Osteocyte (in vitro differentiated cells): Measurements from ENCODE around the gene DIPK1C. TPM values are rescaled to one million over a fixed set of nuclear protein-coding genes. Genes with fewer than 3 reads are reported as not detected.
A peak's percentile ranks its signal among the peaks of the same experiment; 100 is the strongest.

Experiments
- DNase-seq: peaks from one replicate; pipeline ENCODE4 v3.0.0; 2021; ENCODE audit warnings: mixed read lengths; ENCODE audit not compliant: unreplicated experiment; ENCODE audit errors: extremely low spot score
- H3K27ac Mint-ChIP-seq: one replicate; pipeline ENCODE4 v1.8.0; 2021; ENCODE audit warnings: mild to moderate bottlenecking, mixed read lengths; ENCODE audit not compliant: unreplicated experiment
- H3K27me3 Mint-ChIP-seq: one replicate; pipeline ENCODE4 v1.8.0; 2021; ENCODE audit warnings: mixed read lengths; ENCODE audit not compliant: unreplicated experiment
- H3K36me3 Mint-ChIP-seq: one replicate; pipeline ENCODE4 v1.8.0; 2021; ENCODE audit warnings: mixed read lengths; ENCODE audit not compliant: unreplicated experiment
- H3K4me1 Mint-ChIP-seq: one replicate; pipeline ENCODE4 v1.8.0; 2021; ENCODE audit warnings: mixed read lengths; ENCODE audit not compliant: unreplicated experiment
- H3K4me3 Mint-ChIP-seq: one replicate; pipeline ENCODE4 v1.8.0; 2021; ENCODE audit warnings: mild to moderate bottlenecking, moderate library complexity, mixed read lengths; ENCODE audit not compliant: unreplicated experiment
- H3K9me3 Mint-ChIP-seq: one replicate; pipeline ENCODE4 v1.8.0; 2021; ENCODE audit warnings: mixed read lengths; ENCODE audit not compliant: unreplicated experiment
- total RNA-seq: library from RNA; stranded (reverse); gene quantifications from 2 replicates; pipeline ENCODE4 v1.2.1, GENCODE V29; 2021
- TF ChIP-seq, protein P1 (sequence below): fragments of 200-600 bp; sonication (generic); IDR thresholded peaks from 2 replicates; pipeline ENCODE4 v1.5.0; 2021; ENCODE audit warnings: antibody characterized with exemption, mild to moderate bottlenecking, moderate library complexity

The DIPK1C gene
- total RNA-seq, 1 donor from 2014 or later = not detected

DNA sequence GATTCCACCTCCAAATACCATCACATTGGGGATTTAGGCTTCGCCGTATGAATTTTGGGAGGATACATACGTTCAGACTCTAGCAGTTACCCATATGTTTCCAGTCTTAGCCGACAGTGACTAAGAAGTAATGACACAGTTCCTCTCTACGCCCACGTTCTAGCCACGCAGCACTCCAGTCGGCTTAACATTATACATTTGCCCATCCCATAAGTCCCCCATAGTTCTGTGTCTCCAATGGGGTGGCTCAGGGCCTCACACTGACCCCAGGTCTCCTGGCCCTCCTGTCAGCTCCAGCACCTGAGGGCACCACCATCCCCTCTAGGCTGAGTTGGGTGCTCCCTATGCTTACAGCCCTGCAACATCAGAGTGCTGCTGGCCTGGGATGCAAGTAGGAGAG, 20.7 kb upstream of the DIPK1C start:
- Mint-ChIP-seq H3K4me1 (no peaks in the 10 kb centered on the region), H3K36me3 (no peaks in the 10 kb centered on the region), H3K4me3 (no peak overlapping the region), H3K9me3 (no peaks in the 10 kb centered on the region), H3K27ac (no peak overlapping the region), H3K27me3 (peaks cover 5% of the 10 kb centered on the region)
- no peak for DNase-seq
- TF ChIP-seq, protein P1, sequence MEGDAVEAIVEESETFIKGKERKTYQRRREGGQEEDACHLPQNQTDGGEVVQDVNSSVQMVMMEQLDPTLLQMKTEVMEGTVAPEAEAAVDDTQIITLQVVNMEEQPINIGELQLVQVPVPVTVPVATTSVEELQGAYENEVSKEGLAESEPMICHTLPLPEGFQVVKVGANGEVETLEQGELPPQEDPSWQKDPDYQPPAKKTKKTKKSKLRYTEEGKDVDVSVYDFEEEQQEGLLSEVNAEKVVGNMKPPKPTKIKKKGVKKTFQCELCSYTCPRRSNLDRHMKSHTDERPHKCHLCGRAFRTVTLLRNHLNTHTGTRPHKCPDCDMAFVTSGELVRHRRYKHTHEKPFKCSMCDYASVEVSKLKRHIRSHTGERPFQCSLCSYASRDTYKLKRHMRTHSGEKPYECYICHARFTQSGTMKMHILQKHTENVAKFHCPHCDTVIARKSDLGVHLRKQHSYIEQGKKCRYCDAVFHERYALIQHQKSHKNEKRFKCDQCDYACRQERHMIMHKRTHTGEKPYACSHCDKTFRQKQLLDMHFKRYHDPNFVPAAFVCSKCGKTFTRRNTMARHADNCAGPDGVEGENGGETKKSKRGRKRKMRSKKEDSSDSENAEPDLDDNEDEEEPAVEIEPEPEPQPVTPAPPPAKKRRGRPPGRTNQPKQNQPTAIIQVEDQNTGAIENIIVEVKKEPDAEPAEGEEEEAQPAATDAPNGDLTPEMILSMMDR = no peak

DNA sequence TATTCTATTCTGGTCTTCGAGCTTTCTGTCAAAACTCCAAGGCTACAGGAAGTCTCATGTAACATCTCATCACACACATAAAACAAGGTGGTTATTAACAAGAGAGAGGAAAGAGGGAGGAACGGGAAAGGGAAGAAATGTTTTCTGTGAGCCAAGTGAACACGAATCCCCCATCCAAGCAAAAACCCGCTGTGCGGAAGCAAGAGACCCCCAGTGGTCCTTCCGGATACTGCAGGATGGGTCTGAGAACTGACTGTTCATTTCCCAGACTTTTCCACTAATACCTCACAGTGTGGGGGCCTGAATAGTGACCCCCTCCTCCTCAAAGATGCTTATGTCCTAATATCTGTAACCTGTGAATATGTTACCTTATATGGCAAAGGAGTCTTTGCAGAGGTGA, 19.0 kb upstream of the DIPK1C start:
- Mint-ChIP-seq H3K27me3 (no peaks in the 10 kb centered on the region), H3K4me1 (no peaks in the 10 kb centered on the region), H3K27ac (no peak overlapping the region), H3K4me3 (no peak overlapping the region), H3K9me3 (no peaks in the 10 kb centered on the region), H3K36me3 (no peaks in the 10 kb centered on the region)
- TF ChIP-seq, protein P1 = peak; percentile 58
- DNase-seq = peak; percentile 73

- no peaks in the 10 kb centered on the region for H3K36me3 Mint-ChIP-seq
- H3K4me3 Mint-ChIP-seq = no peak overlapping the region
- H3K4me1 Mint-ChIP-seq = no peaks in the 10 kb centered on the region
- peak; percentile 25 for DNase-seq
- TF ChIP-seq, protein P1 = no peak
- peaks cover 5% of the 10 kb centered on the region for H3K27me3 Mint-ChIP-seq
- peaks cover 3% of the 10 kb centered on the region for H3K9me3 Mint-ChIP-seq
- H3K27ac Mint-ChIP-seq = no peak overlapping the region
Observed at GRCh38 chr18:74473976-74474640, 17.0 kb upstream of the DIPK1C start.

DNA sequence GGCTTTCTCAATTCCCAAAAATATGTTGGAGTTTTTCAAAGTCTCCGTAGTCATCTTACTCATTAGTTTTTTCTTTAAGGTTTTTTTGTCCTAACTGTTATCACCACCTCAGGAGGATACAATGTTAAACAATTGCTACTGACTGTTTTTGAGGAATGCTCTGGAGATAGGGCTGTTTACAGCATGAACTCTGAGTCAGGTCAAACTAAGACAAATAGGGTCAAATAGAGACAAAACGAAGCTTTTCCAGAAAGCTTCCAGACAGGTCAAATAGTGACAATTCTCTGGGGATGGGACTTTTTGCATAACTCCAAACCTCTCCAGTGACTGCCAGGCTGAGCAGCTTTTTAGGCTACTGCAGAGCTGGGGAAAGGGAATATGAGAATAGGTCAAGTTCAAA, 15.2 kb upstream of the DIPK1C start:
- Mint-ChIP-seq H3K9me3 (peaks cover 3% of the 10 kb centered on the region), H3K27ac (no peak overlapping the region), H3K36me3 (no peaks in the 10 kb centered on the region), H3K4me3 (no peak overlapping the region), H3K4me1 (no peaks in the 10 kb centered on the region), H3K27me3 (peaks cover 14% of the 10 kb centered on the region)
- DNase-seq = no peak
- TF ChIP-seq, protein P1 = no peak

GRCh38 chr18:74468547-74469061, 11.5 kb upstream of the DIPK1C start:
- TF ChIP-seq, protein P1 = no peak
- H3K27me3 Mint-ChIP-seq = peaks cover 20% of the 10 kb centered on the region
- no peaks in the 10 kb centered on the region for H3K36me3 Mint-ChIP-seq
- no peak overlapping the region for H3K27ac Mint-ChIP-seq
- no peak for DNase-seq
- no peaks in the 10 kb centered on the region for H3K4me1 Mint-ChIP-seq
- no peak overlapping the region for H3K4me3 Mint-ChIP-seq
- peaks cover 3% of the 10 kb centered on the region for H3K9me3 Mint-ChIP-seq
